ENCODE data around the gene DLGAP5.
A peak's percentile ranks its signal among the peaks of the same experiment; 100 is the strongest.

DLGAP5 gene

DNA sequence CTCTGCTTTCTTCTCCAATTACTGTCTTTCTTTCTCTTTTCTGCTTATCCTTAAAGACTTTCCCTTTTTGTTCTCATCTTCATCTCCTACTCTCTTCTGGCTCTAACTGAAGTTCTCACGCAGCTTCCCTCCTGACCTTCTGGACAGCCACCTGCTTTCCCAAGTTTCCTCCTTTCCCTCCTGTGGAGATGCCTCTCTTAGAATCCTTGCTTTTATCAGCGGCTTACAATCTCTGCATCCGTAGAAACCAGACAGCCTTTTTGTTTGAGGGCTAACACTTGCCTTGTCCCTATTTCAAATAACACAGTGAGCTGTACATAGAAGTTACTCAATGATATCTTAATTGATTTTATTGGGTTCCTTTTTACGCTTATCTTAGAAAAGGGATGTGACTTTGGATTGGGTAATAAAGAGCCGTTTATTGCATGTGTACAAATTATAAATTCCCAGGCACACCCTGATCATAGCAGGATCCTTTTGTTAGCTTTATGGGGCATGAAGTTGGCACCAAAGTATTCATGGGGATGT, 64.4 kb downstream of the DLGAP5 start:
- Histone ChIP-seq H3K27me3 (ENCODE audit: insufficient read depth, poor library complexity, severe bottlenecking) (no peaks in the 10 kb centered on the region), H3K4me3 (ENCODE audit: severe bottlenecking) (no peak overlapping the region), H3K9me3 (ENCODE audit: severe bottlenecking) (no peaks in the 10 kb centered on the region), H3K36me3 (ENCODE audit: low read depth) (peaks cover 15% of the 10 kb centered on the region), H3K27ac (ENCODE audit: poor library complexity, severe bottlenecking) (peak overlapping the region; percentile 66), H3K4me1 (ENCODE audit: insufficient read depth, poor library complexity, severe bottlenecking) (peaks cover 47% of the 10 kb centered on the region)
- no peak for ATAC-seq (ENCODE audit: low read depth)
- DNase-seq (ENCODE audit: low spot score) = no peak
- no peak for TF ChIP-seq CTCF (IDR thresholded peaks at IDR 0.05; ENCODE audit: poor library complexity, severe bottlenecking)

GRCh38 chr14:55126034-55126433, 65.4 kb downstream of the DLGAP5 start:
- ATAC-seq (ENCODE audit: low read depth) (no peak), DNase-seq (ENCODE audit: low spot score) (no peak)
- H3K4me3 ChIP-seq (ENCODE audit: severe bottlenecking) = no peak overlapping the region
- peaks cover 39% of the 10 kb centered on the region for H3K4me1 ChIP-seq (ENCODE audit: insufficient read depth, poor library complexity, severe bottlenecking)
- H3K36me3 ChIP-seq (ENCODE audit: low read depth) = peaks cover 6% of the 10 kb centered on the region
- no peaks in the 10 kb centered on the region for H3K27me3 ChIP-seq (ENCODE audit: insufficient read depth, poor library complexity, severe bottlenecking)
- H3K9me3 ChIP-seq (ENCODE audit: severe bottlenecking) = no peaks in the 10 kb centered on the region
- TF ChIP-seq CTCF (IDR thresholded peaks at IDR 0.05; ENCODE audit: poor library complexity, severe bottlenecking) = no peak
- no peak overlapping the region for H3K27ac ChIP-seq (ENCODE audit: poor library complexity, severe bottlenecking)

DNA sequence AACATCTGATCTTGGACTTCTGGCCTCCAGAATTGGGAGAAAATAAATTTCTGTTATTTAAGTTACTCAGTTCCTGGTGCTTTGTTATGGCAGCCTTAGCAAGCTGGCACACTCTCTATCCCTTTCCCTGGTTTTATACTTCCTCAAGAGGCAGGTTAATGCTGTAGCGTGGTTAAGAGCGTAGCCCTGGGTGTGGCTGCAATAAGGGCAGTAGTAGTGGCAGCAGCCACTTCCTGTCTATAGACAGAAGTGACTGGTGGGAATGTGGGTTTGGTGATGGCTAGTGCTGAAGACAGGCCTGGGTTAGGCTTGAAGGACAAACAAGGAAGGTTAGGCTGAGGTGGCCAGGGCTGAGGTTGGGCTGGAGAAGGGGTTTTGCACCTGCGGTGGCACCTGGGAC, 66.0 kb downstream of the DLGAP5 start:
- H3K4me3 ChIP-seq (ENCODE audit: severe bottlenecking) = no peak overlapping the region
- H3K9me3 ChIP-seq (ENCODE audit: severe bottlenecking) = no peaks in the 10 kb centered on the region
- DNase-seq (ENCODE audit: low spot score) (no peak), ATAC-seq (ENCODE audit: low read depth) (no peak)
- no peaks in the 10 kb centered on the region for H3K27me3 ChIP-seq (ENCODE audit: insufficient read depth, poor library complexity, severe bottlenecking)
- TF ChIP-seq CTCF (IDR thresholded peaks at IDR 0.05; ENCODE audit: poor library complexity, severe bottlenecking) = no peak
- no peaks in the 10 kb centered on the region for H3K36me3 ChIP-seq (ENCODE audit: low read depth)
- peaks cover 33% of the 10 kb centered on the region for H3K4me1 ChIP-seq (ENCODE audit: insufficient read depth, poor library complexity, severe bottlenecking)
- H3K27ac ChIP-seq (ENCODE audit: poor library complexity, severe bottlenecking) = no peak overlapping the region

GRCh38 chr14:55124774-55125386, 66.5 kb downstream of the DLGAP5 start:
- DNase-seq (ENCODE audit: low spot score) (no peak), ATAC-seq (ENCODE audit: low read depth) (no peak)
- Histone ChIP-seq H3K27ac (ENCODE audit: poor library complexity, severe bottlenecking) (no peak overlapping the region), H3K36me3 (ENCODE audit: low read depth) (no peaks in the 10 kb centered on the region), H3K9me3 (ENCODE audit: severe bottlenecking) (no peaks in the 10 kb centered on the region), H3K4me1 (ENCODE audit: insufficient read depth, poor library complexity, severe bottlenecking) (peaks cover 33% of the 10 kb centered on the region), H3K4me3 (ENCODE audit: severe bottlenecking) (no peak overlapping the region), H3K27me3 (ENCODE audit: insufficient read depth, poor library complexity, severe bottlenecking) (no peaks in the 10 kb centered on the region)
- no peak for TF ChIP-seq CTCF (IDR thresholded peaks at IDR 0.05; ENCODE audit: poor library complexity, severe bottlenecking)
